TTC549 (cell line): ENCODE measurements around the gene ENPP3.

ENCODE experiments used
- FAIRE-seq: peaks from 2 replicates; lab custom pipeline; 2012; peaks lifted over from hg19 to GRCh38; lab: Jason Lieb, UNC

ENPP3 gene

GRCh38 chr6:131636880-131637792, at the start of gene ENPP3:
Gene ENPP3, plus strand, starts transcription at chr6:131637302. Its CDS starts 83 bp downstream, at chr6:131637385.
- FAIRE-seq: no peak

GRCh38 chr6:131587909-131588308, 49.2 kb upstream of the ENPP3 start:
- FAIRE-seq: no peak

GRCh38 chr6:131588643-131589042, 48.5 kb upstream of the ENPP3 start:
- no peak for FAIRE-seq

- no peak for FAIRE-seq
Observed at GRCh38 chr6:131592935-131593334, 44.2 kb upstream of the ENPP3 start.

- no peak for FAIRE-seq
Observed at GRCh38 chr6:131594074-131594473, 43.0 kb upstream of the ENPP3 start.

GRCh38 chr6:131597446-131597845, 39.7 kb upstream of the ENPP3 start:
- no peak for FAIRE-seq

GRCh38 chr6:131600716-131601115, 36.4 kb upstream of the ENPP3 start:
- no peak for FAIRE-seq

- no peak for FAIRE-seq
Observed at GRCh38 chr6:131602781-131603312, 34.3 kb upstream of the ENPP3 start.

GRCh38 chr6:131613296-131613925, 23.7 kb upstream of the ENPP3 start:
- no peak for FAIRE-seq

GRCh38 chr6:131615275-131615674, 21.8 kb upstream of the ENPP3 start:
- no peak for FAIRE-seq

GRCh38 chr6:131627724-131628682, 9.1 kb upstream of the ENPP3 start, which contains the start of gene MED23:
Gene MED23, minus strand, starts transcription at chr6:131628242. Its CDS starts 193 bp downstream, at chr6:131628049.
- no peak for FAIRE-seq

- no peak for FAIRE-seq
Observed at GRCh38 chr6:131628726-131629125, 8.4 kb upstream of the ENPP3 start.

- FAIRE-seq: no peak
Observed at GRCh38 chr6:131629651-131630050, 7.5 kb upstream of the ENPP3 start.

GRCh38 chr6:131631625-131632289, 5.3 kb upstream of the ENPP3 start:
- FAIRE-seq: no peak

GRCh38 chr6:131635384-131636340, 1.4 kb upstream of the ENPP3 start:
- no peak for FAIRE-seq

- no peak for FAIRE-seq
Observed at GRCh38 chr6:131638013-131638412, 911 bp downstream of the ENPP3 start.

GRCh38 chr6:131640100-131640499, 3.0 kb downstream of the ENPP3 start:
- no peak for FAIRE-seq

- FAIRE-seq: no peak
Observed at GRCh38 chr6:131640576-131640975, 3.5 kb downstream of the ENPP3 start.

- no peak for FAIRE-seq
Observed at GRCh38 chr6:131641554-131641953, 4.5 kb downstream of the ENPP3 start.

GRCh38 chr6:131642565-131642964, 5.5 kb downstream of the ENPP3 start:
- FAIRE-seq: no peak
